ENCODE data around the gene PDF. TPM values are rescaled to one million over a fixed set of nuclear protein-coding genes. Genes with fewer than 3 reads are reported as not detected.
"Not testable (repeated sequence)": the region's sequence is repeated elsewhere in the genome, so short reads cannot be mapped to it uniquely, and the experiment has no call there.

The PDF gene
- total and polyA plus RNA-seq, 2 donors (not counting 1 experiment from before 2014, with no cell fraction given), result 8.7 to 14.4 TPM

- Histone ChIP-seq H3K4me1 (ENCODE audit: control insufficient read depth, extremely low read depth, insufficient read depth, low read length) (no peaks in the 10 kb centered on the region), H3K27ac (ENCODE audit: insufficient read depth, low read length) (no peak overlapping the region), H3K9me3 (ENCODE audit: control insufficient read depth, insufficient read depth, low read depth, low read length) (no peaks in the 10 kb centered on the region), H2AFZ (ENCODE audit: low read length) (no peak overlapping the region), H3K79me2 (ENCODE audit: control insufficient read depth, insufficient read depth, low read length) (no peaks in the 10 kb centered on the region), H4K20me1 (ENCODE audit: control insufficient read depth, extremely low read depth, insufficient read depth, low read length) (no peaks in the 10 kb centered on the region), H3K27me3 (ENCODE audit: control insufficient read depth, insufficient read depth, low read length) (no peaks in the 10 kb centered on the region), H3K9ac (ENCODE audit: insufficient read depth, low read length) (no peak overlapping the region), H3K4me2 (ENCODE audit: extremely low read depth, insufficient read depth, low read length) (no peak overlapping the region), H3K4me3 (replicated peaks in 1 of 4; ENCODE audit: control extremely low read depth in 1 of 4, insufficient read depth in 1 of 4, low read depth in 3 of 4, low read length in 4 of 4) (no peak overlapping the region), H3K36me3 (ENCODE audit: control insufficient read depth, insufficient read depth, low read length) (peaks cover 4% of the 10 kb centered on the region)
- DNase-seq (ENCODE audit: low read depth in 2 of 2), result no peak
- TF ChIP-seq EZH2 (IDR thresholded peaks at IDR 0.05; ENCODE audit: low read length, missing control alignments), result no peak
- TF ChIP-seq, protein P1, sequence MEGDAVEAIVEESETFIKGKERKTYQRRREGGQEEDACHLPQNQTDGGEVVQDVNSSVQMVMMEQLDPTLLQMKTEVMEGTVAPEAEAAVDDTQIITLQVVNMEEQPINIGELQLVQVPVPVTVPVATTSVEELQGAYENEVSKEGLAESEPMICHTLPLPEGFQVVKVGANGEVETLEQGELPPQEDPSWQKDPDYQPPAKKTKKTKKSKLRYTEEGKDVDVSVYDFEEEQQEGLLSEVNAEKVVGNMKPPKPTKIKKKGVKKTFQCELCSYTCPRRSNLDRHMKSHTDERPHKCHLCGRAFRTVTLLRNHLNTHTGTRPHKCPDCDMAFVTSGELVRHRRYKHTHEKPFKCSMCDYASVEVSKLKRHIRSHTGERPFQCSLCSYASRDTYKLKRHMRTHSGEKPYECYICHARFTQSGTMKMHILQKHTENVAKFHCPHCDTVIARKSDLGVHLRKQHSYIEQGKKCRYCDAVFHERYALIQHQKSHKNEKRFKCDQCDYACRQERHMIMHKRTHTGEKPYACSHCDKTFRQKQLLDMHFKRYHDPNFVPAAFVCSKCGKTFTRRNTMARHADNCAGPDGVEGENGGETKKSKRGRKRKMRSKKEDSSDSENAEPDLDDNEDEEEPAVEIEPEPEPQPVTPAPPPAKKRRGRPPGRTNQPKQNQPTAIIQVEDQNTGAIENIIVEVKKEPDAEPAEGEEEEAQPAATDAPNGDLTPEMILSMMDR (conservative IDR thresholded peaks at IDR 0.05 in 1 of 2, IDR thresholded peaks at IDR 0.05 in 1 of 2; ENCODE audit: low read depth in 1 of 2, low read length in 2 of 2), result no peak
Measured at GRCh38 chr16:69298261-69298660, 32.1 kb downstream of the PDF start.

DNA sequence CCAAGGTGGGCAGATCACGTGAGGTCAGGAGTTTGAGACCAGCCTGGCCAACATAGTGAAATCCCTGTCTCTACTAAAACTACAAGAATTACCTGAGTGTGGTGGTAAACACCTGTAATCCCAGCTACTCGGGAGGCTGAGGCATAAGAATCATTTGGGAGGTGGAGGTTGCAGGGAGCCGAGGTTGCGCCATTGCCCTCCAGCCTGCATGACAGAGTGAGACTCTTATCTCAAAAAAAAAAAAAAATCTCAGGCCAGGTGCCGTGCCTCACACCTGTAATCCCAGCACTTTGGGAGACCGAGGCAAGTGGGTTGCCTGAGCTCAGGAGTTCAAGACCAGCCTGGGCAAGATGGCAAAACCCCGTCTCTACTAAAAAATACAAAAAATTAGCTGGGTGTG lies 33.6 kb downstream of the PDF start:
- not testable (repeated sequence) for H3K27ac ChIP-seq (ENCODE audit: insufficient read depth, low read length); H3K79me2 ChIP-seq (ENCODE audit: control insufficient read depth, insufficient read depth, low read length); H4K20me1 ChIP-seq (ENCODE audit: control insufficient read depth, extremely low read depth, insufficient read depth, low read length); H3K9me3 ChIP-seq (ENCODE audit: control insufficient read depth, insufficient read depth, low read depth, low read length); H3K36me3 ChIP-seq (ENCODE audit: control insufficient read depth, insufficient read depth, low read length); H3K4me3 ChIP-seq (replicated peaks in 1 of 4; ENCODE audit: control extremely low read depth in 1 of 4, insufficient read depth in 1 of 4, low read depth in 3 of 4, low read length in 4 of 4); H3K4me2 ChIP-seq (ENCODE audit: extremely low read depth, insufficient read depth, low read length); H2AFZ ChIP-seq (ENCODE audit: low read length); DNase-seq (ENCODE audit: low read depth in 2 of 2); H3K4me1 ChIP-seq (ENCODE audit: control insufficient read depth, extremely low read depth, insufficient read depth, low read length); H3K27me3 ChIP-seq (ENCODE audit: control insufficient read depth, insufficient read depth, low read length); H3K9ac ChIP-seq (ENCODE audit: insufficient read depth, low read length)

- Histone ChIP-seq H3K4me3 (replicated peaks in 1 of 4; ENCODE audit: control extremely low read depth in 1 of 4, insufficient read depth in 1 of 4, low read depth in 3 of 4, low read length in 4 of 4) (no peak overlapping the region), H3K36me3 (ENCODE audit: control insufficient read depth, insufficient read depth, low read length) (no peaks in the 10 kb centered on the region), H3K79me2 (ENCODE audit: control insufficient read depth, insufficient read depth, low read length) (no peaks in the 10 kb centered on the region), H3K4me2 (ENCODE audit: extremely low read depth, insufficient read depth, low read length) (no peak overlapping the region), H3K9me3 (ENCODE audit: control insufficient read depth, insufficient read depth, low read depth, low read length) (no peaks in the 10 kb centered on the region), H3K27me3 (ENCODE audit: control insufficient read depth, insufficient read depth, low read length) (no peaks in the 10 kb centered on the region), H3K27ac (ENCODE audit: insufficient read depth, low read length) (no peak overlapping the region), H2AFZ (ENCODE audit: low read length) (no peak overlapping the region), H4K20me1 (ENCODE audit: control insufficient read depth, extremely low read depth, insufficient read depth, low read length) (no peaks in the 10 kb centered on the region), H3K9ac (ENCODE audit: insufficient read depth, low read length) (no peak overlapping the region), H3K4me1 (ENCODE audit: control insufficient read depth, extremely low read depth, insufficient read depth, low read length) (no peaks in the 10 kb centered on the region)
- TF ChIP-seq, protein P1 (conservative IDR thresholded peaks at IDR 0.05 in 1 of 2, IDR thresholded peaks at IDR 0.05 in 1 of 2; ENCODE audit: low read depth in 1 of 2, low read length in 2 of 2), result no peak
- no peak for TF ChIP-seq EZH2 (IDR thresholded peaks at IDR 0.05; ENCODE audit: low read length, missing control alignments)
- DNase-seq (ENCODE audit: low read depth in 2 of 2), result no peak
Measured at GRCh38 chr16:69294051-69294450, 36.3 kb downstream of the PDF start.

Data from fibroblast of lung (primary cell).